HG03159 (cell line): ENCODE data around the gene RPL19.

Source experiments
- ATAC-seq: cut with Tn5 transposase; IDR thresholded peaks from one replicate; pipeline ENCODE4 v1.9.1; 2021; ENCODE audit warnings: mild to moderate bottlenecking, moderate library complexity; ENCODE audit not compliant: unreplicated experiment

Gene RPL19

GRCh38 chr17:39196808-39197291 is 3.2 kb upstream of the RPL19 start:
- ATAC-seq, result no peak

- ATAC-seq, result no peak
Observed at GRCh38 chr17:39197380-39198185, 2.5 kb upstream of the RPL19 start, which contains the start of gene CACNB1. Gene CACNB1, minus strand, starts transcription at chr17:39197669. Its CDS starts 174 bp downstream, at chr17:39197495.

GRCh38 chr17:39198186-39198566 is 1.9 kb upstream of the RPL19 start:
- ATAC-seq, result no peak

GRCh38 chr17:39199820-39200069 is 338 bp upstream of the RPL19 start:
- ATAC-seq, result peak; percentile 61

- no peak for ATAC-seq
Observed at GRCh38 chr17:39200957-39201510, 951 bp downstream of the RPL19 start.

GRCh38 chr17:39204245-39204644 is 4.2 kb downstream of the RPL19 start:
- ATAC-seq, result no peak

- no peak for ATAC-seq
Observed at GRCh38 chr17:39205112-39205526, 5.0 kb downstream of the RPL19 start.

- no peak for ATAC-seq
Observed at GRCh38 chr17:39208136-39208535, 8.1 kb downstream of the RPL19 start.

GRCh38 chr17:39208893-39209292 is 8.8 kb downstream of the RPL19 start:
- ATAC-seq, result no peak

GRCh38 chr17:39209317-39210092 is 9.4 kb downstream of the RPL19 start:
- no peak for ATAC-seq

- no peak for ATAC-seq
Observed at GRCh38 chr17:39210093-39210434, 10.0 kb downstream of the RPL19 start.

- ATAC-seq, result no peak
Observed at GRCh38 chr17:39212195-39212810, 12.2 kb downstream of the RPL19 start.

GRCh38 chr17:39212841-39213480 is 12.9 kb downstream of the RPL19 start:
- ATAC-seq, result no peak

GRCh38 chr17:39213852-39214251 is 13.8 kb downstream of the RPL19 start:
- ATAC-seq, result no peak

- no peak for ATAC-seq
Observed at GRCh38 chr17:39217734-39218369, 17.8 kb downstream of the RPL19 start.

- ATAC-seq, result no peak
Observed at GRCh38 chr17:39218906-39219305, 18.8 kb downstream of the RPL19 start.

GRCh38 chr17:39219647-39220154 is 19.6 kb downstream of the RPL19 start:
- ATAC-seq, result no peak

- ATAC-seq, result no peak
Observed at GRCh38 chr17:39221572-39221971, 21.5 kb downstream of the RPL19 start.

- ATAC-seq, result no peak
Observed at GRCh38 chr17:39222151-39222550, 22.1 kb downstream of the RPL19 start.
